Vagina (tissue), 2 donors: ENCODE results near the gene HTRA3.

Source experiments
- CTCF ChIP-seq, 3 experiments: fragments of 450-650 bp in 2 of 3; fragments of 200-600 bp in 1 of 3; sonication (generic) in 1 of 3; IDR thresholded peaks; one replicate each; pipeline ENCODE4 v1.5.1; 2017 to 2019; ENCODE audit warnings: antibody characterized with exemption in 3 of 3, mild to moderate bottlenecking in 2 of 3, moderate library complexity in 2 of 3
- POLR2AphosphoS5 ChIP-seq, 2 donors: sonication (generic); formaldehyde crosslinking; IDR thresholded peaks; one replicate each; pipeline ENCODE4 v1.9.0; 2017; ENCODE audit warnings: antibody characterized with exemption in 2 of 2, mild to moderate bottlenecking in 2 of 2, low read depth in 1 of 2; ENCODE audit not compliant: insufficient read depth in 1 of 2

- TF ChIP-seq POLR2AphosphoS5 (IDR thresholded peaks at IDR 0.05; ENCODE audit: insufficient read depth in 1 of 2, low read depth in 1 of 2) (no peak), CTCF (IDR thresholded peaks at IDR 0.05) (no peak)
Measured at GRCh38 chr4:8350352-8350751, 80.8 kb downstream of the HTRA3 start.
